ENCODE measurements around the gene THADA.
"Not testable (repeated sequence)": the region's sequence is repeated elsewhere in the genome, so short reads cannot be mapped to it uniquely, and the experiment has no call there.

THADA gene

GRCh38 chr2:43313642-43314017 lies 282.2 kb downstream of the THADA start:
- no peak for DNase-seq

DNA sequence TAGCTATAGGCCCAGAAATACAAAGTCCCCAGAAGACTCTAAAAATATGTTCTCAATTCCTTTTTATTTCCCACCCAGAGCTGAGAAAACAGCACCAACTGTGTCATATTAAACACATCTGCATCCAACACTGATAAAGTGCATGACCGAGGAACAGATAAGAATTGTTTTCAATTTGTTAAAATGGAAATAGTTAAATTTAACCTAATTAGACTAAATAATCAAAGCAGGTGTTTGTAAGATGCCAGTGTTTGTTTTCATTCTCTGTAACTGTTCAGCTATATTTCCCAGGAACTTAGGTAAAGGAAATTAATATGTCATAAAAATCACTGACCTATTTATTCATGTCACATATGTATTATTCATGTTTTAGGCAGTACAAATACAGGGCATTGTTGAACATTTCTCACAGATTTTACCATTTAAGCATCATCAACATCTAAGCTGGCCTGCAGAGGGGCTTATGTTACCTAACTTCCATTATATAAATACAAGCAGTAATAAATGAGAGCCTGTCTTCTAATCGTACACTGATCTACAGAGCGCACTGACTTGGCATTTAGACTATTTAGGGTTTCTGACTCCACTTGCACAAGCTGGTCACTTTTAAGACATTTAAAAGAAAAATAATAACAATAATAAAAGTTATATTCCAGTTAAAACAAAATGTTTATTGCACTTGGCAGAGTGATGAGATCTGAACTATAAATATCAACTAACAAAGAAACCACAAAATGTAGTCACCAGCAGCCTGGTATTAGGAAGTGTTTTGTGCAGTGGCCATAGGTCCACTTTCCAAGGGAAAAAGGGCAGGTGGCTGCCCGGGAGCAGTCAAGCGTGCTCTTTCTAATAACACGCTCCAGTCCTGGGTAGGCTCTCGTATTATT lies 282.8 kb downstream of the THADA start:
- no peak for DNase-seq

- DNase-seq: peak; percentile 23
Measured at GRCh38 chr2:43311276-43311675, 284.6 kb downstream of the THADA start.

DNA sequence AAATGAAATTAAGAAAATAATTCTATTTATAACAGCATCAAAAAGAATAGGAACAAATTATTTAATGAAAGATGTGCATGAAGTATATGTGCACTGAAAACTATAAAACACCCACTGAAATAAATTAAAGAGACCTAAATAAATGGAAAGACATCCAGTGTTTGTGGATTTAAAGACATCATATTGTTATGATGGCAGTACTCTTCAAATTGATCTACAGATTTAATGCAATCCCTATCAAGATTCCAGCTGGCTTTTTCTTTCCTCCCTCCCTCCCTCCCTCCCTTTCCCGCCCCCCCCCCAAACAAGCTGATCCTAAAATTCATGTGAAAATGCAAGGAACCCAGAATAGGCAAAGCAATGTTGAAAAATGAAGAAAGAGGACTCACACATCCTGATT lies 285.9 kb downstream of the THADA start:
- no peak for DNase-seq

DNA sequence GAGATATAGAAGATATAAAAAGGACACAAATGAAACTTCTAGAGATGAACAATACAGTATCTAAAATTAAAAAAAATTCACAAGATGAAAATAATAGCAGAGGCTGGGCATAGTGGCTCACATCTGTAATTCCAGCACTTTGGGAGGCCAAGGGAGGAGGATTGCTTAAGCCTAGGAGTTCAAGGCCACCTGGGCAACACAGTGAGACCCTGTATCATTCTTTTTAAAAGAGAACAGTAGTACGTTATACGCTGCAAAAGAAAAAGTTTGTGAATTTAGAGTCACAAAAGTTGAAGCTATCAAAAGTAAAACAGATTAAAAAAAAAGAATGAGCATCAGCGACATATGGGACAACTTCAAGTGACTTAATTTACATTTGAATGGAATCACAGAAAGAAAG lies 287.9 kb downstream of the THADA start:
- DNase-seq: no peak

DNA sequence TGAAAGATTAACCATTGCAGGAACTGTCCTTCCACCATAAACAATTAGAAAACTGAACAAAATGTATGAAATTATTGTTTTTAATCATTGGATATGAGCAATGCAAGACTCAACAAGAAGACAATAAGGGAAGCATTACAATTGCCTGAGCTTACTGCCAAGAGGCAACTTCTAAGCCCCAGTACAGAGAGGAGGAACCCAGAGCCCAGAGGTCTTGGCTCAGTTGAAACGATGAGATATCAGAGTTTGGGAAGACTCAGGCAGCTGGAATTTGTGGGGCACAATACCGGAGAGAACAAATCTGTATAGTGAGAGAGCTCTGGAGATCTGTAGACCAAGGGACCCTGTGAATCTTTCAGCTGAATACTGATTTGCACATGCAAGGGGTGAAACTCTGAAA lies 288.8 kb downstream of the THADA start:
- no peak for DNase-seq

- DNase-seq: no peak
Measured at GRCh38 chr2:43306197-43306596, 289.6 kb downstream of the THADA start.

- no peak for DNase-seq
Measured at GRCh38 chr2:43305517-43305916, 290.3 kb downstream of the THADA start.

GRCh38 chr2:43305012-43305411 lies 290.8 kb downstream of the THADA start:
- no peak for DNase-seq

DNA sequence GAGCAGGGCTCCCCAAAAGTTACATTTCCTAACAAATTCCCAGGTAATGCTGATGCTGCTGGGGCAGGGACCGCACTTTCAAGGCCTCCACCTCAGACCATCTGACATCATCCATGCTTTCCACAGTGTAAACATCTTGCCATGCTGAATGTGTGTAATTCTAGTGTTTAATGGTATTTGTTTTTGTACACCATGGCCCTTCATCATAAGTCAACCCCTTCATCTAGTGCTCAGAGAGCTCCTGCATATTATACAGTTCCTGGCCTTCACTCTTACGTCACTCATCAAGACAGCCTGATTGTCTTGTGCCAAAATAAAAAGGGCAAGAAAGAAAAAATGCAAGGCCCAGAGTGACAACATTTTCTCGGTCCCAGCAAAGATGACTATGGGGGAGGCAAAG lies 291.9 kb downstream of the THADA start:
- DNase-seq: no peak

DNA sequence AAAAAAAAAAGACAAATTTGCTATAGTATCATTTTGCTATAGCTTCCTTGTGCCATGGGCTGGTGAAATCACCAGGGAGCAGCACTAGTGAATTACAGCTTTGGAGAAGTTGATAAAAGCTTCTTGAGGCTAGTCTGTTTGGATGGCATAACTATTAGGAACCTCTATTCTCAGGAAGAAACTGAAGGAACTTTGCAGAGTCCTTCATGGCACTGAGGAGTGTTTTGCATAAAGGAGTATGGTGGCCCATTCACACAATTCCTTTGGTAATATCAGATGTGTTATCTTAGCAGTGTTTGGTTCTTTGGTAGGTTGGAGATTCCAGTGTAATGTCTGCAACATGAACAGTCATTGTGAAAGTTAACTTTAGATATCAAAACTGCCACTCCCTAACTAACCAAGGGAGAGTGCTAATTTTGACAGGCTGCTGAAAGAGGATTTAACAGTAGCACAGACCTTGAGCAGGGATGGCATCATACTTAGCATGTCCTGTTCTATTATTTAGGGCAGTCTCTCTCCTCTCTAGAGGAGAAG lies 292.8 kb downstream of the THADA start:
- peak; percentile 55 for DNase-seq

DNA sequence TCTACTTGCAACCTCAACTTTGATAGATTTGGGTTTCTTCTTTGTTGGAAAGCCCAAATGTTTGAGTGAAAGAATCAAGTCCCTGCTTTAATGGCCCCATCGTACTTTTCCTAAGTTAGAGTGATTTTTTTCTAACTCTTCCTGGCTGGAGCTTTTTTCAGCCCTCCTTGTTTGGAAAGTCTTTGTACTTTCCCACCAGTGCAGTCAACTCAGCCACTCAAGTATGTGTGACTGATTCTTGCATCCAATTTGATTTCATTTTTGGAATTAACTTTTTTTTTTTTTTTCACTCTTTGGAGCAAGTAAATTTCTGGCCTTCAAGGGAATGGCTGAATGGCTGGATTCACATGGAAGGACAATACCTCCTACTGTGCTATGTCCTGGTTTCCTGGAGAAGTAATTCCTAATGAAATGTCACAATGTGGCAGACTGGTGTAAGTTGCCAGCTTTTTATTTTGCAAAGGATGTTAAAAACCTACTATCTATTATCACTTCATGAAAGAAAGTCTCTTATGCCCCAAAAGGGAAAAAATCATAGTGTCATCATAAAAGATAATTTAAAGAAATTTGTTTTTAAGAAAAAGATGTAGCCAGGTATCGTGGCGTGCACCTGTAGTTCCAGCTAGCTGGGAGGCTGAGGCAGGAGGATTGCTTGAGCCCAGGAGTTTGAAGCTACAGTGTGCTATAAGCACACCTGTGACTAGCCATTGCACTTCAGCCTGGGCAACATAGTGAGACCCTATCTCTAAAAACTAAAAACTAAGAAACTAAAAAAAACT lies 293.5 kb downstream of the THADA start:
- no peak for DNase-seq

- DNase-seq: no peak
Measured at GRCh38 chr2:43300781-43301583, 294.9 kb downstream of the THADA start.

DNA sequence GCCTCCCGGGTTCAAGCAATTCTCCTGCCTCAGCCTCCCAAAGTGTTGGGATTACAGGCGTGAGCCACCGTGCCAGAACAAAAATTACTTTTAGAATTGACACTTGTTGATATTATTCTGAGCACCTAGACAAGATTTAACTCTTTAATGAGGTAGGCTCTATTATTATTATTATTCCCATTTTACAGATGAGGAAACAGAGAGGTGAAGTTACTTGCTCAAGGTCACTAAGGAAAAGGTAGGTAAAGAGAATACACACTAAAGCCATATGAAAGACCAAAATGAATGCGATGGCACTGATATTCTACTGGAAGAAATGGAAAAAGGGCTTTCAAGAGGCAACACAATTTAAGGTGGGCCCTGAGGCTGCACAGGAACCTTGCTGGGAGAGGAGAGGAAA lies 295.6 kb downstream of the THADA start:
- no peak for DNase-seq

DNA sequence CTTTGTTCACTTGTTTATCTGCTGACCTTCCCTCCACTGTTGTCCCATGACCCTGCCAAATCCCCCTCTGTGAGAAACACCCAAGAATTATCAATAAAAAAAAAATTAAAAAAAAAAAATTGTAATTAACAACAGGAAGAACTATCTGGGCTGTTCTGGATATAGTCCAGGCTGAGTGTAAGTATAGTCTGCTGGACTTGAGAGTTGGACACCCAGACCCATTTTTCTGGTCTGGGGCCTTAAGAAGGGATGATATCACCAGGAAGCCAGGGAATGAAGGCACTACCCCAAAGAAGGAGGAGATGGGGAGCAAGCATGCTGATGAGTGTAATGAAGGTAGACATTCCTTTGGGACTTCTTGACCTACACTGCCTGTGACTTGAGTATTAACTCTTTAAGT lies 297.3 kb downstream of the THADA start:
- DNase-seq: no peak

GRCh38 chr2:43297740-43298139 lies 298.1 kb downstream of the THADA start:
- not testable (repeated sequence) for DNase-seq

DNA sequence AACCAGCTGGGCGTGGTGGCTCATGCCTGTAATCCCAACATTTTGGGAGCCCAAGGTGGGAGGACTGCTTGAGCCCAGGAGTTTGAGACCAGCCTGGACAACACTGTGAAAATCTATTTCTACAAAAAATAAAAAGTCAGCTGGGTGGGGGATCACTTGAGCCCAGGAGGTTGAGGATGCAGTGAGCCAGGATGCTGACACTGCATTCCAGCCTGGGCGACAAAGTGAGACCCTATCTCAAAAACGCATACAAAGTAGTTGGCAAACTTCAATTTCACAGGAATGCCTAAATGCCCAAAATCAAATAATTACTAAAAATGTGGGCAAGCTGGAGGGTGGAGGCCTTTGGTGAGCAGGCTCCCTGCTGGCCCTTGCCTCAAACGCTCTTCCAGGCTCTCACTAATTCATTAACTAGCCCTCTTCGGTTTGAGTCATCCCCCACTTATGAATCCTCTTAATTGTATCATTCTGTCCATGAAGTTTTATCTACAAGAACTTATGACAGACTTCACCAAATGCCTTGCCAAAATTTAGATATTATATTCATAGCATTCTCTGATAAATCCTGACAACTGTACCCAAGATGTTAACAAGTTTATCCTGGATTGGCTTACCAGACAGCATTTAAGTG lies 300.8 kb downstream of the THADA start:
- DNase-seq: peak; percentile 15

- DNase-seq: peak; percentile 68
Measured at GRCh38 chr2:43293744-43294695, 301.8 kb downstream of the THADA start.

- no peak for DNase-seq
Measured at GRCh38 chr2:43292851-43293743, 302.7 kb downstream of the THADA start.

- DNase-seq: no peak
Measured at GRCh38 chr2:43292297-43292696, 303.5 kb downstream of the THADA start.

Measured in hematopoietic multipotent progenitor cell treated with erythropoietin and hydrocortisone succinate and interleukin-3 and kit ligand, for 8 days (in vitro differentiated cells).